GM18519 (cell line): ENCODE measurements around the gene EXOSC9.
"Not testable (repeated sequence)": the region's sequence is repeated elsewhere in the genome, so short reads cannot be mapped to it uniquely, and the experiment has no call there.

Source experiments
- ATAC-seq: cut with Tn5 transposase; IDR thresholded peaks from one replicate; pipeline ENCODE4 v1.9.1; 2021; ENCODE audit warnings: mild to moderate bottlenecking, moderate library complexity; ENCODE audit not compliant: unreplicated experiment, low FRiP score

The EXOSC9 gene

GRCh38 chr4:121800961-121801714 lies at the start of gene EXOSC9:
Gene EXOSC9, plus strand, starts transcription at chr4:121801323. Its CDS starts 102 bp downstream, at chr4:121801425.
- ATAC-seq, result peak; percentile 69

- not testable (repeated sequence) for ATAC-seq
These were observed 49.0 kb upstream of the EXOSC9 start for GRCh38 chr4:121752142-121752541.

- ATAC-seq, result no peak
These were observed 42.1 kb upstream of the EXOSC9 start for GRCh38 chr4:121758925-121759568.

GRCh38 chr4:121760205-121760604 lies 40.9 kb upstream of the EXOSC9 start:
- ATAC-seq, result no peak

- no peak for ATAC-seq
These were observed 36.8 kb upstream of the EXOSC9 start for GRCh38 chr4:121764303-121764701.

GRCh38 chr4:121764702-121765367 lies 36.3 kb upstream of the EXOSC9 start, which contains the start of gene SMIM43:
Gene SMIM43, minus strand, starts transcription at chr4:121765164. Its CDS starts 59 bp downstream, at chr4:121765105.
- no peak for ATAC-seq

GRCh38 chr4:121765368-121765705 lies 35.8 kb upstream of the EXOSC9 start:
- no peak for ATAC-seq

GRCh38 chr4:121765971-121766538 lies 35.1 kb upstream of the EXOSC9 start:
- no peak for ATAC-seq

GRCh38 chr4:121767166-121767565 lies 34.0 kb upstream of the EXOSC9 start:
- ATAC-seq, result no peak

- no peak for ATAC-seq
These were observed 31.8 kb upstream of the EXOSC9 start for GRCh38 chr4:121769341-121769740.

GRCh38 chr4:121771869-121772268 lies 29.3 kb upstream of the EXOSC9 start:
- ATAC-seq, result no peak

GRCh38 chr4:121773883-121774282 lies 27.2 kb upstream of the EXOSC9 start:
- ATAC-seq, result no peak

- no peak for ATAC-seq
These were observed 24.3 kb upstream of the EXOSC9 start for GRCh38 chr4:121776610-121777401.

- ATAC-seq, result peak; percentile 50
These were observed 23.5 kb upstream of the EXOSC9 start for GRCh38 chr4:121777625-121778024.

- ATAC-seq, result no peak
These were observed 22.0 kb upstream of the EXOSC9 start for GRCh38 chr4:121778991-121779628.

GRCh38 chr4:121783210-121783609 lies 17.9 kb upstream of the EXOSC9 start:
- ATAC-seq, result no peak

- ATAC-seq, result no peak
These were observed 16.7 kb upstream of the EXOSC9 start for GRCh38 chr4:121784401-121784800.

- ATAC-seq, result no peak
These were observed 16.1 kb upstream of the EXOSC9 start for GRCh38 chr4:121784975-121785374.

GRCh38 chr4:121785479-121785878 lies 15.6 kb upstream of the EXOSC9 start:
- ATAC-seq, result no peak

GRCh38 chr4:121786221-121786620 lies 14.9 kb upstream of the EXOSC9 start:
- no peak for ATAC-seq
